Muscle layer of colon (tissue), 2 donors: Measurements from ENCODE around the gene GID4.

Experiments used
- H3K27ac ChIP-seq: one replicate; pipeline ENCODE4 v1.7.0; 2013; ENCODE audit warnings: low read depth, mild to moderate bottlenecking, low read length, moderate library complexity
- H3K27me3 ChIP-seq, 2 donors: one replicate each; pipeline ENCODE4 v1.7.0; 2013; ENCODE audit warnings: low read length in 2 of 2, mild to moderate bottlenecking in 2 of 2; ENCODE audit not compliant: insufficient read depth in 2 of 2, control insufficient read depth in 1 of 2
- H3K36me3 ChIP-seq: one replicate; pipeline ENCODE4 v1.7.0; 2013; ENCODE audit warnings: mild to moderate bottlenecking, low read length; ENCODE audit not compliant: insufficient read depth
- H3K4me1 ChIP-seq: one replicate; pipeline ENCODE4 v1.7.0; 2013; ENCODE audit warnings: mild to moderate bottlenecking, low read length; ENCODE audit not compliant: insufficient read depth
- H3K4me3 ChIP-seq, 2 donors: one replicate each; pipeline ENCODE4 v1.7.0; 2013; ENCODE audit warnings: low read length in 2 of 2, low read depth in 1 of 2, mild to moderate bottlenecking in 1 of 2, moderate library complexity in 1 of 2
- H3K9ac ChIP-seq: one replicate; pipeline ENCODE4 v1.7.0; 2013; ENCODE audit warnings: low read length
- H3K9me3 ChIP-seq: one replicate; pipeline ENCODE4 v1.7.0; 2013; ENCODE audit warnings: mild to moderate bottlenecking, low read length
- donor health status: abdominal sarcoma.
- donor health status: Adenocarcinoma of cecum.

Gene GID4

DNA sequence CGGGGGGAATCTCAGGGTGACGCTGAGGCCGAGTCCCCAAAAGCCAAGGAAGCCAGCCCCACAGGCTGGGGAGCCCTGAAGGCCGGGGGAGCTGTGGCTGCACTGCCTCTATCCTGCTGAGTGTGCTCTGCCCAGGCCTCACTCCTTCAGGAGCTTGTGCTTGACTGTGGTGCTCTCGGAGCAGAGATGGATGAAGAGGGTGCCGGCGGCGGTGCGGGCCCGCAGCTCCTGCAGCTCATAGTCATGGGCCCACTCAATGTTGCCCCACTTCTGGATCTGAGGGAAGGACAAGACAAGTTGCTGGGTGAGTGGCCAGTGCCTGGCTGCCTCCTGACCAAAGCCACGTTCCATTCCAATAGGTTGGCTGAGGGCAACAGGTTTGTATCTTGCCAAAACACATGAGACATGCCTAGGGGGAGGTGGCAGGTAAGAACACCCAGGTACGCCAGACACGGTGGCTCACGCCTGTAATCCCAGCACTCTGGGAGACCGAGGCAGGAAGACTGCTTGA, 20.7 kb upstream of the GID4 start:
- Histone ChIP-seq H3K27ac (no peak overlapping the region), H3K9ac (no peak overlapping the region), H3K4me3 (no peak overlapping the region), H3K36me3 (peaks cover 22% of the 10 kb centered on the region), H3K4me1 (no peaks in the 10 kb centered on the region), H3K9me3 (no peaks in the 10 kb centered on the region), H3K27me3 (no peaks in the 10 kb centered on the region)

- Histone ChIP-seq H3K9ac (no peak overlapping the region), H3K27ac (no peak overlapping the region), H3K27me3 (no peaks in the 10 kb centered on the region), H3K4me1 (no peaks in the 10 kb centered on the region), H3K36me3 (peaks cover 17% of the 10 kb centered on the region), H3K9me3 (no peaks in the 10 kb centered on the region), H3K4me3 (no peak overlapping the region)
Observed at GRCh38 chr17:18019838-18020154, 19.4 kb upstream of the GID4 start.

DNA sequence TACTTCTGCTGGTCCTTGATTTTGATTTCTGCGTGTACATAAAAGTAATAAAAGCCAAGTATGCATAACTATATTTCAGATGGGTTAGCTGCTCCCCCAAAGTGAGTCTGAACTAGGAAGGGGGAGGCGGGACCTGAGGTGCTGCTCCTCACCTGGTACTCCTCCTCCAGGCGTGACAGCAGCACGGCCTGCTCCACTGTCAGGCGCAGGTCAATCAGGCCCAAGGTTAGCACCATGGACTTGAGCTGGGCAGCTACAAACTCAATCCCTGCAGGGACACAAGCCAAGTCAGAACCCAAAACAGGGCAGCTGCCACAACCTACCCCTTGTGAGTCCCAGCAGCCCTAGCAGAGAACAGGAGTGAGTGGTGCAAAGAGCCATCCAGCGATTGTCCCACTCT, 18.2 kb upstream of the GID4 start:
- peaks cover 20% of the 10 kb centered on the region for H3K36me3 ChIP-seq
- no peaks in the 10 kb centered on the region for H3K9me3 ChIP-seq
- H3K4me1 ChIP-seq: no peaks in the 10 kb centered on the region
- no peak overlapping the region for H3K4me3 ChIP-seq
- no peak overlapping the region for H3K9ac ChIP-seq
- no peak overlapping the region for H3K27ac ChIP-seq
- no peaks in the 10 kb centered on the region for H3K27me3 ChIP-seq

DNA sequence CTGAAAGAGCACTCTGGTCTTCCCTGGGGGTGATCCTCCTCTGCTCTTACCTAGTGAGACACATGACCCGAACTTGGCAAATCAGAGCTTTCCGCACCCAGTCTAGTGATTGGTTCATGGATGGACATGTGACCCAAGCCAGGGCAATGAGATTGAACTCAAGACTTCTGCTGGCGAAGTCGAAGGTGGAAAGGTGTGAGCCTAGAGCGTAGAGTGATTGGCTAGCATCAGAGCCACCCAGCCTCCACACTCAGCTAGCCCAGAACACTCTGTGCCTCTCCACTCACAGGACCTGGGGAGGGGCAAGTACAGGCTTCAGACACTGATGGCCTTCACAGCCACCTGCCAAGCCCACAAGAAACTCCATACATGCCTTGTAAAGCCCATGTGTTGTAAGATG, 17.8 kb upstream of the GID4 start:
- H3K27me3 ChIP-seq: no peaks in the 10 kb centered on the region
- H3K9me3 ChIP-seq: no peaks in the 10 kb centered on the region
- H3K36me3 ChIP-seq: peaks cover 21% of the 10 kb centered on the region
- no peak overlapping the region for H3K9ac ChIP-seq
- H3K4me3 ChIP-seq: no peak overlapping the region
- no peaks in the 10 kb centered on the region for H3K4me1 ChIP-seq
- no peak overlapping the region for H3K27ac ChIP-seq

DNA sequence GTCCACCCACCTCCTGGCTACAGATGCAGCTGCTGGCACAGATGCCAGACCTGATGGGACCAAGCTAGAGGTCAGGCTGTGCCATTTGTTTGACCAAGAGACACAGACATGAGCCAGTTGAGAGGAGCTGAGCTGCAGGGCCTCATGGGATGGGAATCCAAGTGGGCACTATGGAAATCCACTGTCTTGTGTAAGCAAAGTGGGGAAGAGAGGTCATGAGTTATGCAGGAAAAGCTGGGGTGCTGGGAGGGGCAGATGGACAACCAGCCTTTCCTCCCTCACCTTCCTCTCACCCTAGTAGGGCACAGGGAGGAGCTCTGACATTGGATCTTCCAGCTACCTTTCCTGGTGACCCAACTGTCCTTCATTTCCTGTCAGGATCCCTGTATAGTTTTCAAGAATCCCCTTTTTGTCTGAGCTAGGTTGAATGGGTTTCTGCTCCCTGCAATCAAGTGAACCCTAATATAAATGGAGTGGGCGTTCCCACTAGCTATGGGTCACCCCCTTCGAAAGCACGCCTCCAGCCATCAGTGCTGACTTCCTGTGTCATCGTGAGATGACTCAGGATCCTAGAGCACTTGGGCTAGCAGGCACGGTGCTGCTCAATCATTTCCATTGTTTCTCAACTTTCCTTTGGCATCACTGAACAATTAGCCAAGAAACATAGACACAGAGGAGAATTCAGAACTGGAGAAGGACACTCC, 13.8 kb upstream of the GID4 start:
- Histone ChIP-seq H3K27ac (no peak overlapping the region), H3K9ac (no peak overlapping the region), H3K36me3 (peaks cover 21% of the 10 kb centered on the region)

DNA sequence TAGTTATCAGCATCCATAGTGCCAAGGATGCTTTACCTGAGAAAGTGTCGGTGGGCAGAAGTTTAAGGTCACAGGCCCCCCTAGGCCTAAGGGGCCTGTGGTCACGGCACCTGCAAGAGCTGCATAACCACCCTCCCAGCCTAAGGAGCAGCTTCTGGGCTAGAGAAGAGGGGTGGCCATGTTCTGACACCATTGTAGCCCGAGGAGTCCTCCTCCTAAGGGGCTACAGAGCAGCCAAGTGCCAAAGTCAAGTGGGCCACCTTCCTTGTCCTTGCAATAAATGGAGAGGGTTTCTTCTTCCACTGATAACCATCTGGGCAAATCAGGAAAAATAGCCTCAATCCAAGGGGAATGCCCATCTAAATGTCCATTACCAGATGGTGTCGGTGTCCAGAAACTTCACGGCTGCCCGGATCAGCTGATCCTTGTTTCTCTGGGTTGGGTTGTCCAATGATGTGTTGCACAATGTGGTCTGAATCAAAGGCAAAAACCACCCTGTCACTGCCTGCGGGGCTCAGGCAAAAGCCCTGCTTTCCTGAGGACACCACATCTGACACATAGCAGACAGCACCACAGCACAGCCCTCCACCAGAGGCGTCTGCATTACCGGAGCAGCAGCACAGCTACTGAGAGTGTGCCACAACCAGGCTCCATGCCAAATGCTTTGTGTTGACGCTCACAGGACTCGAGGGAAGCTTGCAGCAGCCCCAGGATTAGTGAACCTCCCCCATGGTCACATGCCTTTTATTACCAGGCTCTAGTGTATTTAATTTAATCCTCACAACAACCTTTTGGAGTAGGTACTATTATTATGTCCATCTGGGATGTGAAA, 13.0 kb upstream of the GID4 start:
- peaks cover 16% of the 10 kb centered on the region for H3K36me3 ChIP-seq
- no peak overlapping the region for H3K4me3 ChIP-seq
- no peak overlapping the region for H3K9ac ChIP-seq
- H3K4me1 ChIP-seq: no peaks in the 10 kb centered on the region
- no peak overlapping the region for H3K27ac ChIP-seq
- no peaks in the 10 kb centered on the region for H3K27me3 ChIP-seq
- no peaks in the 10 kb centered on the region for H3K9me3 ChIP-seq

More for the DNA sequence above, 13.8 kb upstream of the GID4 start:
- H3K4me3 ChIP-seq: no peak overlapping the region
- no peaks in the 10 kb centered on the region for H3K27me3 ChIP-seq
- H3K9me3 ChIP-seq: no peaks in the 10 kb centered on the region
- no peaks in the 10 kb centered on the region for H3K4me1 ChIP-seq

DNA sequence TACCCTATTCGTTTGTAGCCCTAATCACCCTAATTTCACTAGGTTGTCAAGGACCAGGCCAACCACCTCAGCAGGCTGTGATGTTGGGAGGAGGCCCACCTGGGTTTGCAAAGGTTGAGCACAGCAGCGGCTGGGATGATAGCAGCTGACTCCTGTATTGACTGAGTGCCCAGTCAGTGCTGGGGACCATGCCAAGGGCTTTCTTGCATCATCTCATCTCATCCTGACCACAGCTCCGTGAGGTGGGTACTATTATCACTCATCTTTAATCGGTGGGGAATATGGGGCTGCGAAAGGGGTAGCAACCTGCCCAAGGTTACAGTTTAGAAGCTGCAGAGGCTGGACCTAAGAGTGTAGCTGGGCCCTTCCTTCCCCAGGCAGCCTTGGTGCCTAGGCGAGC, 11.9 kb upstream of the GID4 start:
- Histone ChIP-seq H3K4me3 (no peak overlapping the region), H3K27ac (no peak overlapping the region), H3K9me3 (no peaks in the 10 kb centered on the region), H3K36me3 (peaks cover 10% of the 10 kb centered on the region), H3K27me3 (no peaks in the 10 kb centered on the region), H3K9ac (no peak overlapping the region), H3K4me1 (no peaks in the 10 kb centered on the region)

- peaks cover 10% of the 10 kb centered on the region for H3K36me3 ChIP-seq
- no peaks in the 10 kb centered on the region for H3K4me1 ChIP-seq
- H3K4me3 ChIP-seq: no peak overlapping the region
- no peak overlapping the region for H3K27ac ChIP-seq
- H3K9ac ChIP-seq: no peak overlapping the region
- no peaks in the 10 kb centered on the region for H3K27me3 ChIP-seq
- H3K9me3 ChIP-seq: no peaks in the 10 kb centered on the region
Observed at GRCh38 chr17:18028114-18028951, 10.9 kb upstream of the GID4 start.

GRCh38 chr17:18028952-18029540, 10.2 kb upstream of the GID4 start:
- H3K27ac ChIP-seq: no peak overlapping the region
- H3K4me3 ChIP-seq: no peak overlapping the region
- H3K27me3 ChIP-seq: no peaks in the 10 kb centered on the region
- no peaks in the 10 kb centered on the region for H3K4me1 ChIP-seq
- peaks cover 10% of the 10 kb centered on the region for H3K36me3 ChIP-seq
- no peaks in the 10 kb centered on the region for H3K9me3 ChIP-seq
- no peak overlapping the region for H3K9ac ChIP-seq

DNA sequence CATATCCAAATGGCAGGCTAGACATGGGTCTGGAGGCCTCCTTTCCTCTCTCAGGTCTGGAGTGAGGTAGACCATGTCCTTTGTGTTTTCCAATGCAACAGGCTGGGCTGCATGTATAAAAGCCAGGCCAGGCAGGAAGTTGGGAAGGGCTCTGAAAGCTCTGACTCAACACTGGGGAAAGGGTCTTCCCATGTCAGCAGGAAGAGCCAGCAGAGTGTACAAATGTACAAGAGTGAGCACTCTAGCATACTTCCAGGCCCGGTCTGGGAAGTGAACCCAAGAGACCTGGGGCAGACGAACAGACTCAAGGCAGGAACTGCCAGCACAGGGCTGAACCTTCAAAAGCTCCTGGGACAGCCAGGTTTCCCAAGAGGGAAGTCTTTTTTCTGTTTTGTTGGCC, 7.3 kb upstream of the GID4 start:
- no peaks in the 10 kb centered on the region for H3K9me3 ChIP-seq
- no peak overlapping the region for H3K4me3 ChIP-seq
- H3K36me3 ChIP-seq: no peaks in the 10 kb centered on the region
- H3K27me3 ChIP-seq: no peaks in the 10 kb centered on the region
- no peak overlapping the region for H3K27ac ChIP-seq
- H3K9ac ChIP-seq: no peak overlapping the region
- H3K4me1 ChIP-seq: no peaks in the 10 kb centered on the region
